Epithelial cell of esophagus (primary cell): ENCODE data around the gene CFAP251.

Experiments
- DNase-seq: peaks from one replicate; pipeline ENCODE4 v3.0.0; 2010; ENCODE audit warnings: low read depth
- H3K4me3 ChIP-seq: 2 replicates; pipeline ENCODE4 v1.5.1; 2011; ENCODE audit warnings: mild to moderate bottlenecking, low read length, control low read depth
- CTCF ChIP-seq: IDR thresholded peaks from 2 replicates; pipeline ENCODE4 v1.5.1; 2011; ENCODE audit warnings: low read depth, mild to moderate bottlenecking, low read length, control low read depth, inconsistent platforms; ENCODE audit not compliant: insufficient read depth; ENCODE audit errors: missing control alignments

Gene CFAP251

DNA sequence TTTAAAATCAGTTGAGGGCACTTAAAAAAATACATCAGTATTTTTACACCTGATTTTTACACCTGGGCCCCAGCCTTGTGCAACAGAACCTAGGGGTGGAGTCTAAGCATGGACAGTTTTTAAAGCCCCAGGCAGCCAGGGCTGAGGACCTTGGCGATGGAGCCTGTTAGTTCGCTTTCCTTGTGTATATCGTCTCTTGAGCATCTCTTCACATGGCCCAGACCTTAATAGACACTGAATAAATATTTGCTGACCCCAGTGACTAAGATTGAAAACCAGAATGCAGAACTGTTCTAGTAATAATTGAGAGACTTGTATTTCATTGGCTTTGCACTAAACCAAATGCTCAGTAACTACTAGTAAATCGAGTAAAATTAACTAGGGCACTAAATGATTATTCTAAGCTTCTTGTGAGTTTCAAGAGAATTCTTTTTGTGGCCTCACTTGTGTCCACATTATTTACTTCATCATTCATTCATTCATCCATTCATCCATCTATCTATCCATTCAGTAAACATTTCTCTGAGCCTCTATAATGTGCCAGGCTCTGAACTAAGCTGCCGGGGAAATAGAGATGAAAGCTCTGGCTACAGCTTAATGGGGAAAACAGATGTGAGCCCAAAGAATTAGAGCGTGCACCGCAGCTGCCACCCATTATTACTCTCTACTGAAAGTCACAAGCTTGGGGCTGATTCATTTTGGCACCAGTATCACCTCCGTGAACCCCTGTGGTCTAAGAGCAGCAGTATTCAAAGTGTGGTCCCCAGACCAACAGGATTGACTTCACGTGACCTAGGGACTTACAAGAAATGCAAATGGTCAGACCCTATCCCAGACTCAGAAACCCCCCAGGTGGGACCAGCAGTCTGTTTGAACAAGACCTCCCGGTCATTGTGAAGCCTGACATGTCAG is 72.6 kb downstream of the CFAP251 start:
- no peak overlapping the region for H3K4me3 ChIP-seq
- DNase-seq = peak; percentile 20
- TF ChIP-seq CTCF = no peak

GRCh38 chr12:121992059-121992879 is 73.9 kb downstream of the CFAP251 start:
- TF ChIP-seq CTCF = no peak
- DNase-seq = peak; percentile 100
- no peak overlapping the region for H3K4me3 ChIP-seq

DNA sequence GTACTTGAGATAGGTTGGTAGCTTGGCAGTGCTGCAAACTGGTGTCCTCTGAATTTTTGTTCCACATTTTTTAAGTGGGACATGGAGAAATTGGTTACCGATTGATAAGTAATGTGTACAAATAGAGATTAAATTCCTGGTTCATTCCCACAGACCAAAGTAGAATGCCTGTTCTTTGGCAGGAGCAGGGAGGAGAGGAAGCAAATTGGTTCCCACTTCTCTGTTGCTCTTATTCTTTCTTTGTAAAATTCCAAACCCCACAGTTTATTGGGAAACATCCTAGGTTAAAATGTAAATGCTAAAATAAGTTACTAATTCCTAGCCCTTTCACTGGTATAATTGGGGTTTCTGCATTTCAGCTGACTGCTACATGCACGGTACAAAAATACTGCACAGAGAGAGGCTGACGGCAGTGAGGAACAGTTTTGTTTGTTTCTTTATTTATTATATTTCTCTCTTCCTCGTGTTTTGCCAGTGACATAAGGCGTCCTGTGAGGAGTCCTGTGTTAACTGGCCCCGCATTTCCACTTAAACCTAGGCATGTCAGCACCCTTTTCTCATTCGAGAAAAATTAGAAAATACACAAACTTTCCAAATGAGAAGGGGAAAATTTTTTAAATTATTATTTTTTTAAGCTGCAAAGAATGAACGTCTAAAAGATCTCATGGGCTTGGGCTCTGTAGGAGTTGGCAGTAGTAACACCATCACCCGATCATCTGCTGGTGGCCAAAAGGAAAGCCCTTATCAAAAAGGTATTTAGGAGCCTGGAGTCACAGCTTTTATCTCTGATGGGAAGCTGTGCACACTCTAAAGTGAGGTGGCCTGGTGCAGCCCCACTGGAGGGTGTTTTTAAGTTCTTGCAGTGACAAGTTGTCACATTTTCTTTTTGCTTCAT is 77.9 kb downstream of the CFAP251 start:
- no peak for TF ChIP-seq CTCF
- no peak for DNase-seq
- no peak overlapping the region for H3K4me3 ChIP-seq

- no peak overlapping the region for H3K4me3 ChIP-seq
- TF ChIP-seq CTCF = no peak
- DNase-seq = peak; percentile 47
These were observed 78.7 kb downstream of the CFAP251 start for GRCh38 chr12:121996945-121997612.

DNA sequence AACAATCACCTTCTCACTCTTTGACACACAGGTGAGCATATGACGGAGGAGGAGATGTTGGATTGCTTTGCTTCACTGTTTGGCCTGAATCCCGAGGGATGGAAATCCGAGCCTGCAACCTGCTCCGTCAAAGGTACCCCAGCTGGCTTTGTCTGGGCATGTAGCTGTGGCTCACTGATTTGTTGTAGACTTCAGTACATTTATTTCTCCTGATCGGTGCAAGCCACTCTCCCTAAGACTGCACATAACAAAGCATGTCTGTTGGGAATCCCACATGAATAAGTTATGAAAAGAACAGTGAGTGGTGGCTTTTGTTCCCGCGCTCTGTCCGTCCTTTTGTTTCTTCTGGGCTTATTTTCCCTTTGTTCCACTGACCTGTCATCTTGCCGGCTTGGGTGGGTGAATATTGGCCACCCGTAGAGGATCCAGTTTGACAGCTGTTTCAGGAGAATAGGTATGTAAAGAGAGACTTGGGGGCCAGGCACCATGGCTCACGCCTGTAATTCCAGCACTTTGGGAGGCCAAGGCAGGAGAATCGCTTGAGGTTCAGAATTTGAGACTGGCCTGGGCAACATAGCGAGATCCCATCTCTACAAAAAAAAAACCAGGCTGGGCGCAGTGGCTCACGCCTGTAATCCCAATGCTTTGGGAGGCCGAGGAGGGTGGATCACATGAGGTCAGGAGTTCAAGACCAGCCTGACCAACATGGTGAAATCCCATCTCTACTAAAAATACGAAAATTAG is 83.2 kb downstream of the CFAP251 start:
- no peak for TF ChIP-seq CTCF
- H3K4me3 ChIP-seq = no peak overlapping the region
- DNase-seq = peak; percentile 98
